T-helper 22 cell (primary cell): ENCODE data around the gene CSMD2.

Experiments used
- DNase-seq: peaks from one replicate; pipeline ENCODE4 v3.0.0-alpha.2; 2020; ENCODE audit warnings: low read depth

The CSMD2 gene

GRCh38 chr1:33818071-33818470 lies 347.0 kb downstream of the CSMD2 start:
- DNase-seq: no peak

GRCh38 chr1:33815061-33815460 lies 350.0 kb downstream of the CSMD2 start:
- DNase-seq: no peak

- no peak for DNase-seq
Measured at GRCh38 chr1:33814166-33814565, 350.9 kb downstream of the CSMD2 start.

- no peak for DNase-seq
Measured at GRCh38 chr1:33810571-33810970, 354.5 kb downstream of the CSMD2 start.

- no peak for DNase-seq
Measured at GRCh38 chr1:33805988-33806387, 359.0 kb downstream of the CSMD2 start.

- no peak for DNase-seq
Measured at GRCh38 chr1:33802268-33802667, 362.8 kb downstream of the CSMD2 start.

- no peak for DNase-seq
Measured at GRCh38 chr1:33797849-33798248, 367.2 kb downstream of the CSMD2 start.

GRCh38 chr1:33792651-33793050 lies 372.4 kb downstream of the CSMD2 start:
- DNase-seq: no peak

- no peak for DNase-seq
Measured at GRCh38 chr1:33792216-33792615, 372.8 kb downstream of the CSMD2 start.

- DNase-seq: no peak
Measured at GRCh38 chr1:33791251-33791650, 373.8 kb downstream of the CSMD2 start.

GRCh38 chr1:33790577-33790976 lies 374.5 kb downstream of the CSMD2 start:
- no peak for DNase-seq

- DNase-seq: no peak
Measured at GRCh38 chr1:33784876-33785275, 380.2 kb downstream of the CSMD2 start.

GRCh38 chr1:33782776-33783175 lies 382.3 kb downstream of the CSMD2 start:
- no peak for DNase-seq

- DNase-seq: no peak
Measured at GRCh38 chr1:33781652-33782051, 383.4 kb downstream of the CSMD2 start.

GRCh38 chr1:33777337-33777736 lies 387.7 kb downstream of the CSMD2 start:
- no peak for DNase-seq

- DNase-seq: no peak
Measured at GRCh38 chr1:33768821-33769220, 396.2 kb downstream of the CSMD2 start.

- DNase-seq: no peak
Measured at GRCh38 chr1:33768106-33768505, 396.9 kb downstream of the CSMD2 start.

- DNase-seq: no peak
Measured at GRCh38 chr1:33764149-33764548, 400.9 kb downstream of the CSMD2 start.

GRCh38 chr1:33763406-33763805 lies 401.6 kb downstream of the CSMD2 start:
- no peak for DNase-seq

GRCh38 chr1:33762962-33763361 lies 402.1 kb downstream of the CSMD2 start:
- no peak for DNase-seq

GRCh38 chr1:33762109-33762830 lies 402.8 kb downstream of the CSMD2 start:
- DNase-seq: no peak

GRCh38 chr1:33758698-33759097 lies 406.3 kb downstream of the CSMD2 start:
- DNase-seq: no peak

GRCh38 chr1:33753087-33753856 lies 411.8 kb downstream of the CSMD2 start:
- no peak for DNase-seq

- DNase-seq: no peak
Measured at GRCh38 chr1:33745942-33746341, 419.1 kb downstream of the CSMD2 start.
